PFSK-1 (cell line): ENCODE measurements around the gene TH.

Source experiments
- FOXP2 ChIP-seq: optimal IDR thresholded peaks from 2 replicates; pipeline ENCODE3; 2011; ENCODE audit warnings: borderline replicate concordance, control low read depth, inconsistent platforms; ENCODE audit not compliant: insufficient read depth; ENCODE audit errors: extremely low read length, extremely low read depth
- POLR2AphosphoS5 ChIP-seq: IDR thresholded peaks from 2 replicates; pipeline ENCODE4 v1.6.1; 2012; ENCODE audit warnings: low read depth, mild to moderate bottlenecking, control low read depth, low read length, moderate library complexity
- SIN3A ChIP-seq: IDR thresholded peaks from 2 replicates; pipeline ENCODE4 v1.6.1; 2012; ENCODE audit warnings: mild to moderate bottlenecking, low read length, moderate library complexity, borderline replicate concordance; ENCODE audit not compliant: insufficient read depth
- TAF1 ChIP-seq: IDR thresholded peaks from 2 replicates; pipeline ENCODE4 v1.6.1; 2012; ENCODE audit warnings: low read length, control low read depth, borderline replicate concordance; ENCODE audit not compliant: insufficient read depth
- TF ChIP-seq, protein P1 (sequence below), 2 experiments: IDR thresholded peaks; 2 replicates each; pipeline versions ENCODE4 v1.6.1 to v1.8.0; 2011 to 2012; ENCODE audit warnings: low read depth in 2 of 2, low read length in 2 of 2, control low read depth in 1 of 2, inconsistent platforms in 1 of 2, mild to moderate bottlenecking in 1 of 2, moderate library complexity in 1 of 2; ENCODE audit not compliant: insufficient read depth in 1 of 2

The TH gene

GRCh38 chr11:2118677-2119076 is 52.9 kb downstream of the TH start:
- TF ChIP-seq FOXP2 = no peak
- TF ChIP-seq POLR2AphosphoS5 = no peak
- TF ChIP-seq, protein P1, sequence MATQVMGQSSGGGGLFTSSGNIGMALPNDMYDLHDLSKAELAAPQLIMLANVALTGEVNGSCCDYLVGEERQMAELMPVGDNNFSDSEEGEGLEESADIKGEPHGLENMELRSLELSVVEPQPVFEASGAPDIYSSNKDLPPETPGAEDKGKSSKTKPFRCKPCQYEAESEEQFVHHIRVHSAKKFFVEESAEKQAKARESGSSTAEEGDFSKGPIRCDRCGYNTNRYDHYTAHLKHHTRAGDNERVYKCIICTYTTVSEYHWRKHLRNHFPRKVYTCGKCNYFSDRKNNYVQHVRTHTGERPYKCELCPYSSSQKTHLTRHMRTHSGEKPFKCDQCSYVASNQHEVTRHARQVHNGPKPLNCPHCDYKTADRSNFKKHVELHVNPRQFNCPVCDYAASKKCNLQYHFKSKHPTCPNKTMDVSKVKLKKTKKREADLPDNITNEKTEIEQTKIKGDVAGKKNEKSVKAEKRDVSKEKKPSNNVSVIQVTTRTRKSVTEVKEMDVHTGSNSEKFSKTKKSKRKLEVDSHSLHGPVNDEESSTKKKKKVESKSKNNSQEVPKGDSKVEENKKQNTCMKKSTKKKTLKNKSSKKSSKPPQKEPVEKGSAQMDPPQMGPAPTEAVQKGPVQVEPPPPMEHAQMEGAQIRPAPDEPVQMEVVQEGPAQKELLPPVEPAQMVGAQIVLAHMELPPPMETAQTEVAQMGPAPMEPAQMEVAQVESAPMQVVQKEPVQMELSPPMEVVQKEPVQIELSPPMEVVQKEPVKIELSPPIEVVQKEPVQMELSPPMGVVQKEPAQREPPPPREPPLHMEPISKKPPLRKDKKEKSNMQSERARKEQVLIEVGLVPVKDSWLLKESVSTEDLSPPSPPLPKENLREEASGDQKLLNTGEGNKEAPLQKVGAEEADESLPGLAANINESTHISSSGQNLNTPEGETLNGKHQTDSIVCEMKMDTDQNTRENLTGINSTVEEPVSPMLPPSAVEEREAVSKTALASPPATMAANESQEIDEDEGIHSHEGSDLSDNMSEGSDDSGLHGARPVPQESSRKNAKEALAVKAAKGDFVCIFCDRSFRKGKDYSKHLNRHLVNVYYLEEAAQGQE (IDR thresholded peaks at IDR 0.05; ENCODE audit: insufficient read depth in 1 of 2, low read depth in 2 of 2, low read length in 2 of 2) = no peak
- no peak for TF ChIP-seq SIN3A
- TF ChIP-seq TAF1 = no peak

DNA sequence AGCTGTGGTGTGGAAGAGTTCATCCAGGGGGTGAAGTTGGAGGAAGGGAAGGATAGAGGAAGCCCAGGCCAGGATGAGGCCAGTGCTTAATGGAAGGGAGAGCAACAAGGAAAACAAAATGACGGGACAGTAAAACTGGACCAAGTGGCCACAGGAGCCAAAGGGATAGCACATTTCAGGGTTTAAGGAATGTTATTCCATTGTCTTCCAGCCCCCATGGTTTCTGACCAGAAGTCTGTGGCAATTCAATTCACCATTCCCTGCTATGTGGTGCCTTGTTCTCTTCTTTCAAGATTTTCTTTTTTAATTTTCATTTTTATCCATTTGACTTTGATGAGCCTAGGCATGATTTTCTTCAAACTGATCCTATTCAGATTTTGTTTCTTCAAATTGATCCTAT is 54.9 kb downstream of the TH start:
- TF ChIP-seq TAF1 (no peak), SIN3A (no peak), FOXP2 (no peak), POLR2AphosphoS5 (no peak)
- TF ChIP-seq, protein P1 (IDR thresholded peaks at IDR 0.05; ENCODE audit: insufficient read depth in 1 of 2, low read depth in 2 of 2, low read length in 2 of 2) = no peak

- TF ChIP-seq, protein P1 (IDR thresholded peaks at IDR 0.05; ENCODE audit: insufficient read depth in 1 of 2, low read depth in 2 of 2, low read length in 2 of 2) = no peak
- TF ChIP-seq POLR2AphosphoS5 (no peak), TAF1 (no peak), SIN3A (no peak), FOXP2 (no peak)
Observed at GRCh38 chr11:2115308-2115707, 56.3 kb downstream of the TH start.

DNA sequence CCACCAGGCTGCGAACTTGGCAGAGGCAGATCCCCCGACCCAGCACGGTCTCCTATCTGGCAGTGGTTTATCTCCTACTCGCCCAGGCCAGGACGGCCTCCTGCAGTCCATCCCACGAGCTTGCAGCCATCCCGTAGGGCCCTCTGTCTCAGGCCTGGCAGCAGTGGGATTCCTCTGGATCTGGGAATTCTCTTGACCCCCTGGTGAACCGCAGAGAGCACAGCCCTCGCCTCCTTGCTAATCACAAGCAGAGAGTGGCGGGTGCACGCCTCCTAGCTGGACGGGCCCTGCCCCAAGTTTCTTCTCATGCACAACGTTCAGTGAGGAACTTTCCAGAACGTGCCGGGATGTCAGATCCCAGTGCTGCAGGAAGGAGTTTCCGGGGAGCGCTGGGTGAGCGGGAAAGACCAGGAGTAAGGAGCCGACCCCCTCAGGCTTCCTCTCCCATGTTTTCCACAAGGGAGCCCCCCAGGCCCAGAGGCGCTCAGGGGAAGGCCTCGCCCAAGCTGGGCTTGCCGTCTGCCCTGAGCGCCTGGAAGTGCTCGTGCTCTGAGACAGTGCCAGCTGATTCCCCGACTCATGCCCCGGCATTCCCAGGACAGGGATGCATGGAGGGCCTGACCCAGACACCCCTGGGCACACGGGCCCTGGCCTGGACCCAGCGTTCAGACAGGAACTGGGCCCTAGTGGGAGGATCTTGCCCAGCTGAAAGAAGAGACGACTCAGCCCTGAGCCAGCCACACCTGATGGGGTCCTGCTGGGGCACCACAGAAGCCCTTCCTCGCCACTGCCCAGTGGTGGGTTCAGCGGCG is 57.0 kb downstream of the TH start:
- TF ChIP-seq FOXP2 = no peak
- TF ChIP-seq, protein P1 (IDR thresholded peaks at IDR 0.05; ENCODE audit: insufficient read depth in 1 of 2, low read depth in 2 of 2, low read length in 2 of 2) = no peak
- TF ChIP-seq POLR2AphosphoS5 = no peak
- TF ChIP-seq TAF1 = no peak
- no peak for TF ChIP-seq SIN3A
